SU-DHL-6 (cell line): ENCODE measurements around the gene LTBP4.

Experiments used
- H2AFZ ChIP-seq: fragments of 200-600 bp; sonication (generic); 2 replicates; pipeline ENCODE4 v1.6.1; 2014; ENCODE audit warnings: low read depth, mild to moderate bottlenecking, moderate library complexity, mixed read lengths, antibody characterized with exemption, low read length; ENCODE audit not compliant: severe bottlenecking
- H3F3A ChIP-seq: fragments of 200-600 bp; shearing (Covaris generic); 2 replicates; pipeline ENCODE4 v1.6.0; 2016; ENCODE audit warnings: antibody characterized with exemption, mild to moderate bottlenecking; ENCODE audit not compliant: insufficient read depth
- H3K27ac ChIP-seq: fragments of 200-600 bp; sonication (generic); 2 replicates; pipeline ENCODE4 v1.5.1; 2016; ENCODE audit warnings: low read depth, mild to moderate bottlenecking, low read length, moderate library complexity, mixed read lengths
- H3K27me3 ChIP-seq: fragments of 200-600 bp; sonication (generic), shearing (Covaris generic); 2 replicates; pipeline ENCODE4 v1.6.0; 2014; ENCODE audit warnings: mild to moderate bottlenecking, low read length
- H3K36me3 ChIP-seq: fragments of 200-600 bp; sonication (generic); 2 replicates; pipeline ENCODE4 v1.6.1; 2014; ENCODE audit warnings: mild to moderate bottlenecking, low read length, mixed read lengths
- H3K4me2 ChIP-seq: fragments of 300-600, 200-600 bp; shearing (Covaris generic), sonication (generic); 2 replicates; pipeline ENCODE4 v1.6.0; 2014; ENCODE audit warnings: low read length, low read depth, mild to moderate bottlenecking; ENCODE audit not compliant: poor library complexity, severe bottlenecking
- H3K4me3 ChIP-seq: fragments of 200-600 bp; sonication (generic); 2 replicates; pipeline ENCODE4 v1.5.1; 2014; ENCODE audit warnings: antibody characterized with exemption, low read length, mild to moderate bottlenecking, mixed read lengths; ENCODE audit not compliant: insufficient read depth, poor library complexity, severe bottlenecking
- H3K79me2 ChIP-seq: fragments of 200-600 bp; sonication (generic); 2 replicates; pipeline ENCODE4 v1.6.1; 2014; ENCODE audit warnings: mild to moderate bottlenecking, low read length, moderate library complexity; ENCODE audit not compliant: insufficient read depth
- H3K9ac ChIP-seq: fragments of 200-600 bp; sonication (generic); 2 replicates; pipeline ENCODE4 v1.7.0; 2014; ENCODE audit warnings: mild to moderate bottlenecking, low read length
- H3K9me2 ChIP-seq: fragments of 200-600 bp; sonication (generic); replicated peaks from 2 replicates; pipeline ENCODE4 v1.6.1; 2014; ENCODE audit warnings: low read length; ENCODE audit not compliant: insufficient read depth
- H3K9me3 ChIP-seq: fragments of 200-600 bp; sonication (generic); 2 replicates; pipeline ENCODE4 v1.6.1; 2014; ENCODE audit warnings: low read length, mixed read lengths; ENCODE audit not compliant: insufficient read depth
- H4K20me1 ChIP-seq: fragments of 200-600 bp; sonication (generic); 2 replicates; pipeline ENCODE4 v1.6.1; 2014; ENCODE audit warnings: low read depth, mild to moderate bottlenecking, antibody characterized with exemption, low read length, moderate library complexity, mixed read lengths
- EZH2phosphoT487 ChIP-seq: fragments of 200-600 bp; sonication (generic), shearing (Covaris generic); conservative IDR thresholded peaks from 2 replicates; pipeline ENCODE4 v1.6.1; 2018; ENCODE audit warnings: mild to moderate bottlenecking, antibody characterized with exemption, low read length, moderate library complexity, mixed read lengths
- TF ChIP-seq, protein P1 (sequence below): fragments of 200-600 bp; sonication (generic); IDR thresholded peaks from one replicate; pipeline ENCODE4 v1.5.1; 2017; ENCODE audit warnings: antibody characterized with exemption, mild to moderate bottlenecking, low read length, moderate library complexity; ENCODE audit not compliant: insufficient read depth, poor library complexity, severe bottlenecking

Gene LTBP4

DNA sequence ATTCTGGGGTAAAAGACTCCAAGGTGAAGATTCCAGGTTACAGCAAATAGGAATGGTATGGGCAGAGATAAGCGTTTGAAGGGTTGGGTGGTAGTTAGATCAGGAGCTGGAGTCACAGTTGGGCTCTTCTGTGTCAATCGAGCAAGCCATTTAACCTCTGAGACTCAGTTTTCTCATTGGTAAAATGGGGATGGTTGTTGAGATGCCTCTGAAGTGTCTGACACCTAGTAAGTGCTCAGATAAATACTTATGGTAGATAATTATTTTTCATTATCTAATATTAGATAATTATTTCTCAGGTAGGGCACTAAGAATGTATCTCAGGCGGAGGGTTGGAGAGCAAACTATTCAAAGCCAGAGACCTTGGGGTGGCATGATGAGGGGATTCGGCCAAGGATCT is 7.8 kb downstream of the LTBP4 start:
- peak overlapping the region; percentile 65 for H3K4me2 ChIP-seq
- no peaks in the 10 kb centered on the region for H3K9me3 ChIP-seq
- H3K27me3 ChIP-seq = no peaks in the 10 kb centered on the region
- H3K9me2 ChIP-seq = no peaks in the 10 kb centered on the region
- H3K79me2 ChIP-seq = no peaks in the 10 kb centered on the region
- H4K20me1 ChIP-seq = no peaks in the 10 kb centered on the region
- H2AFZ ChIP-seq = peak overlapping the region; percentile 65
- peak overlapping the region; percentile 52 for H3K4me3 ChIP-seq
- peaks cover 20% of the 10 kb centered on the region; the same call in 1 of the 2 replicates for H3F3A ChIP-seq
- peak overlapping the region; percentile 51 for H3K9ac ChIP-seq
- no peak for TF ChIP-seq EZH2phosphoT487
- TF ChIP-seq, protein P1, sequence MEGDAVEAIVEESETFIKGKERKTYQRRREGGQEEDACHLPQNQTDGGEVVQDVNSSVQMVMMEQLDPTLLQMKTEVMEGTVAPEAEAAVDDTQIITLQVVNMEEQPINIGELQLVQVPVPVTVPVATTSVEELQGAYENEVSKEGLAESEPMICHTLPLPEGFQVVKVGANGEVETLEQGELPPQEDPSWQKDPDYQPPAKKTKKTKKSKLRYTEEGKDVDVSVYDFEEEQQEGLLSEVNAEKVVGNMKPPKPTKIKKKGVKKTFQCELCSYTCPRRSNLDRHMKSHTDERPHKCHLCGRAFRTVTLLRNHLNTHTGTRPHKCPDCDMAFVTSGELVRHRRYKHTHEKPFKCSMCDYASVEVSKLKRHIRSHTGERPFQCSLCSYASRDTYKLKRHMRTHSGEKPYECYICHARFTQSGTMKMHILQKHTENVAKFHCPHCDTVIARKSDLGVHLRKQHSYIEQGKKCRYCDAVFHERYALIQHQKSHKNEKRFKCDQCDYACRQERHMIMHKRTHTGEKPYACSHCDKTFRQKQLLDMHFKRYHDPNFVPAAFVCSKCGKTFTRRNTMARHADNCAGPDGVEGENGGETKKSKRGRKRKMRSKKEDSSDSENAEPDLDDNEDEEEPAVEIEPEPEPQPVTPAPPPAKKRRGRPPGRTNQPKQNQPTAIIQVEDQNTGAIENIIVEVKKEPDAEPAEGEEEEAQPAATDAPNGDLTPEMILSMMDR = no peak
- no peaks in the 10 kb centered on the region for H3K36me3 ChIP-seq
- no peak overlapping the region for H3K27ac ChIP-seq

DNA sequence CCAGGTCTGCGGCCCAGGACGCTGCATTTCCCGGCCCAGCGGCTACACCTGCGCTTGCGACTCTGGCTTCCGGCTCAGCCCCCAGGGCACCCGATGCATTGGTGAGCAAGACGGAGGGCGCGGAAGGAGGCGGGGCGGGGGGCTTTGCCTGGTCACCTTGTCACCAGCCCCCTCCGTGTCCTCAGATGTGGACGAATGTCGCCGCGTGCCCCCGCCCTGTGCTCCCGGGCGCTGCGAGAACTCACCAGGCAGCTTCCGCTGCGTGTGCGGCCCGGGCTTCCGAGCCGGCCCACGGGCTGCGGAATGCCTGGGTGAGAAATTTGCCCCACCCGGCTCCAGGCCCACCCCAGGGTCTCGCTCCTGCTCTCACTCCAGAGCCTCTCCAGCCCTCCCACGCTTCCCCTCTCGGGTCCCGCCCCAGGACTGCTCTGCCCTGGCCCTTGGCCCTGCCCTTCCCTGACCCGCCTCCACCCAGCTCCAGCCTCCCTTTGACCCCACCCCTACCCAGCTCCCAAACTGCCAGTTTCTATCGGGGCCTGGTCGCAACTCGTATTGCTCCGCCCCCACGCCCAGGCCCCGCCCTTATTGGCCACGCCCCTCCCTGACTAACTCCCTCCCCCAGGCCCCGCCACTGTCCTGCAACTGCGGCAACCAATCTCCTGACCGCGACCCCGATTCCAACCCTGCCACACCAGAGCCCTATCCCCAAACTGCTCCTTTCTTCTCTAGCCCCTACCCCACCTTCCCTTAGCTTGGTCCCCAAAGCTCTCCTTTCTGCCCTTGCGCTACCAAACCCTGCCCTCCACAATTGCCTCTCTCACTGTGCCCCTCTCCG is 8.6 kb downstream of the LTBP4 start:
- Histone ChIP-seq H3K9me3 (no peaks in the 10 kb centered on the region), H3K27ac (no peak overlapping the region), H3K9me2 (no peaks in the 10 kb centered on the region), H3K4me2 (peak overlapping the region; percentile 65), H2AFZ (peak overlapping the region; percentile 65), H3K4me3 (peak overlapping the region; percentile 52), H3K9ac (peak overlapping the region; percentile 51), H3K79me2 (no peaks in the 10 kb centered on the region), H4K20me1 (no peaks in the 10 kb centered on the region), H3K36me3 (no peaks in the 10 kb centered on the region), H3F3A (peaks cover 19% of the 10 kb centered on the region; the same call in 1 of the 2 replicates), H3K27me3 (no peaks in the 10 kb centered on the region)
- no peak for TF ChIP-seq EZH2phosphoT487
- TF ChIP-seq, protein P1 = no peak

DNA sequence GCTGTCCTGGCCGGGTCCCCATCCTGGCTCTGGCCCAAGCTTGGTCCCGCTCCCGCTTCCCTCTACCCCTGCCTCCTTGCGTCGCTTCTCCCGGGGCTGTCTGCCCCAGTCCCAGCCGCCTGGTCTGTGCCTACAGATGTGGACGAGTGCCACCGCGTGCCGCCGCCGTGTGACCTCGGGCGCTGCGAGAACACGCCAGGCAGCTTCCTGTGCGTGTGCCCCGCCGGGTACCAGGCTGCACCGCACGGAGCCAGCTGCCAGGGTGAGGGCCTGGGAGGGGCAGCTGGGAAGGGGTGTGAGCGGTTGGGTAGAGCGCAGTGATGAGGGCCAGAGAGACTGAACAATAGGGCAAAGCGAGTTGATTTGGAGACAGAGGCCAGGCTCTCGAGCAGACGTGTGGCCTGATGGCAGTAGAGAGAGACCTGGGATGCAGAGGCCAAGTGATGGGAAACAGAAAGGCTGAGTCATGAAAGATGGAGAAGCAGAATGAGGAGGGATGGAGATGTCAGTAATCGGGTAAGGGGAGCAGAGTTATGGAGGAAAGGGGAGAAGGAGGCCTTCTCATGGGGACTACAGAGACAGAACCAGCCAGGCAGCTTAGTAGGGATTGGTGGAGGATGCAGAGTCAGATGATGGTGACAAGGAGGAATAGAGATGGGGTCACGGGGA is 9.4 kb downstream of the LTBP4 start:
- no peaks in the 10 kb centered on the region for H3K27me3 ChIP-seq
- TF ChIP-seq, protein P1 = no peak
- H3K9me2 ChIP-seq = no peaks in the 10 kb centered on the region
- no peak overlapping the region for H3K27ac ChIP-seq
- H4K20me1 ChIP-seq = no peaks in the 10 kb centered on the region
- H3K9ac ChIP-seq = peak overlapping the region; percentile 51; the same call in 1 of the 2 replicates
- no peaks in the 10 kb centered on the region for H3K79me2 ChIP-seq
- no peaks in the 10 kb centered on the region for H3K9me3 ChIP-seq
- peak overlapping the region; percentile 65 for H3K4me2 ChIP-seq
- peak overlapping the region; percentile 12 for H3K4me3 ChIP-seq
- no peaks in the 10 kb centered on the region for H3K36me3 ChIP-seq
- peaks cover 11% of the 10 kb centered on the region; the same call in 1 of the 2 replicates for H3F3A ChIP-seq
- peak overlapping the region; percentile 53 for H2AFZ ChIP-seq
